ENCODE data around the gene C2CD3. TPM values are rescaled to one million over a fixed set of nuclear protein-coding genes. Genes with fewer than 3 reads are reported as not detected.

C2CD3 gene
- total RNA-seq, 1 donor from 2014 or later: 12.2 TPM

DNA sequence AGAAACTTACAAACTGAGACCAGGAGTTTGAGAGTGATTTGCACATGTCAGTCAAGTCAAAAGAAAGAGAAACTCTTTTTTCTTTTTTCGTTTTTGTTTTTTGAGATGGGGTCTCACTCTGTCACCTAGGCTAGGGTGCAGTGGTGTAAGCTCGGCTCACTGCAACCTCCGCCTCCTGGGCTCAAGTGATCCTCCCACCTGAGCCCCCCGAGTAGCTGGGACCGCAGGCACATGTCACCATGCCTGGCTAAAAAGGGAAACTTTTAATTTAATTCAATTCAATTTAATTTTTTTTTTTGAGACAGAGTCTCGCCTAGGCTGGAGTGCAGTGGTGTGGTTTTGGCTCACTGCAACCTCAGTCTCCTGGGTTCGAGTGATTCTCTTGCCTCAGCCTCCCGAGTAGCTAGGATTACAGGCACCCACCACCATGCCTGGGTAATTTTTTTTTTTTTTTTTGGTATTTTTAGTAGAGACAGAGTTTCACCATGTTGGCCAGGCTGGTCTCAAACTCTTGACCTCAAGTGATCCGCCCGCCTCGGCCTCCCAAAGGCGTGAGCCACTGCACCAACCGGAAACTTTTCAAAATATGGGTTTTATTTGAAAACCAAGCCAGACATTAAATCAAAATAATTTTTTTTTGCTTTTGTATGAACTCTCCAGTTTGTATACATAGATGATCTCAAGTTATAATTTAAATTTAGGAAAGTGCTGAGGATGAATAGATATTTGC, 171.8 kb downstream of the C2CD3 start:
- H3K27me3 ChIP-seq (ENCODE audit: control insufficient read depth, insufficient read depth, low read length): no peaks in the 10 kb centered on the region
- no peaks in the 10 kb centered on the region for H3K36me3 ChIP-seq (ENCODE audit: control insufficient read depth, insufficient read depth, low read length)
- H3K4me3 ChIP-seq (ENCODE audit: low read depth, low read length): no peak overlapping the region
- no peak for DNase-seq (ENCODE audit: low read depth)
- TF ChIP-seq, protein P1, sequence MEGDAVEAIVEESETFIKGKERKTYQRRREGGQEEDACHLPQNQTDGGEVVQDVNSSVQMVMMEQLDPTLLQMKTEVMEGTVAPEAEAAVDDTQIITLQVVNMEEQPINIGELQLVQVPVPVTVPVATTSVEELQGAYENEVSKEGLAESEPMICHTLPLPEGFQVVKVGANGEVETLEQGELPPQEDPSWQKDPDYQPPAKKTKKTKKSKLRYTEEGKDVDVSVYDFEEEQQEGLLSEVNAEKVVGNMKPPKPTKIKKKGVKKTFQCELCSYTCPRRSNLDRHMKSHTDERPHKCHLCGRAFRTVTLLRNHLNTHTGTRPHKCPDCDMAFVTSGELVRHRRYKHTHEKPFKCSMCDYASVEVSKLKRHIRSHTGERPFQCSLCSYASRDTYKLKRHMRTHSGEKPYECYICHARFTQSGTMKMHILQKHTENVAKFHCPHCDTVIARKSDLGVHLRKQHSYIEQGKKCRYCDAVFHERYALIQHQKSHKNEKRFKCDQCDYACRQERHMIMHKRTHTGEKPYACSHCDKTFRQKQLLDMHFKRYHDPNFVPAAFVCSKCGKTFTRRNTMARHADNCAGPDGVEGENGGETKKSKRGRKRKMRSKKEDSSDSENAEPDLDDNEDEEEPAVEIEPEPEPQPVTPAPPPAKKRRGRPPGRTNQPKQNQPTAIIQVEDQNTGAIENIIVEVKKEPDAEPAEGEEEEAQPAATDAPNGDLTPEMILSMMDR (IDR thresholded peaks at IDR 0.05; ENCODE audit: insufficient read depth, low read length, poor library complexity, severe bottlenecking): no peak

DNA sequence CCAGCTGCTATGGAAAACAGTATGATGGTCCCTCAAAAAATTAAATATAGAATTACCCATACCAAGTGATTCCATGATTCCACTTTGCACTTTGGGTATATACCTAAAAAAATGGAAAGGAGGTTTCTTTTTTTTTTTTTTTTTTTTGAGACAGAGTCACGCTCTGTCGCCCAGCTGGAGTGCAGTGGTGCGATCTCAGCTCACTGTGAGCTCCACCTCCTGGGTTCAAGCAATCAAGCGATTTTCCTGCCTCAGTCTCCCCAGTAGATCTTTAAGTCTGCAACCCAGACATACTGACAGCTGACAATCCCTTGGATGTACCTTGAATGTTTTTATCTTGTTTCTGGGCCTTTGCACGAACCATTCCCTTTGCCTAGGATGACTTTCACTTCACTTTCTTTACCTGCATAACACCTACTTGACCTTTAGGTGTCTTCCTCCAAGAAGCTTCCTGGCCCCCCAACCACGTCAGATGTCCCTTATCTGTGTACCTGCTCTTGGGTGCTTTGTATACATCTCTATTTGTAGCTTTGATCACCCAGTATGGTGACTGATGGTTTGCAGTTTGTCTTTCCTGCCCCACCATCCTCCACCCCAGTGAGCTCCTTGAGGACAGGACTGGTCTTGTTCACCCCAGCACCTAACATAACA, 173.6 kb downstream of the C2CD3 start:
- TF ChIP-seq, protein P1 (IDR thresholded peaks at IDR 0.05; ENCODE audit: insufficient read depth, low read length, poor library complexity, severe bottlenecking): no peak
- Histone ChIP-seq H3K36me3 (ENCODE audit: control insufficient read depth, insufficient read depth, low read length) (no peaks in the 10 kb centered on the region), H3K4me3 (ENCODE audit: low read depth, low read length) (no peak overlapping the region), H3K27me3 (ENCODE audit: control insufficient read depth, insufficient read depth, low read length) (no peaks in the 10 kb centered on the region)
- no peak for DNase-seq (ENCODE audit: low read depth)

DNA sequence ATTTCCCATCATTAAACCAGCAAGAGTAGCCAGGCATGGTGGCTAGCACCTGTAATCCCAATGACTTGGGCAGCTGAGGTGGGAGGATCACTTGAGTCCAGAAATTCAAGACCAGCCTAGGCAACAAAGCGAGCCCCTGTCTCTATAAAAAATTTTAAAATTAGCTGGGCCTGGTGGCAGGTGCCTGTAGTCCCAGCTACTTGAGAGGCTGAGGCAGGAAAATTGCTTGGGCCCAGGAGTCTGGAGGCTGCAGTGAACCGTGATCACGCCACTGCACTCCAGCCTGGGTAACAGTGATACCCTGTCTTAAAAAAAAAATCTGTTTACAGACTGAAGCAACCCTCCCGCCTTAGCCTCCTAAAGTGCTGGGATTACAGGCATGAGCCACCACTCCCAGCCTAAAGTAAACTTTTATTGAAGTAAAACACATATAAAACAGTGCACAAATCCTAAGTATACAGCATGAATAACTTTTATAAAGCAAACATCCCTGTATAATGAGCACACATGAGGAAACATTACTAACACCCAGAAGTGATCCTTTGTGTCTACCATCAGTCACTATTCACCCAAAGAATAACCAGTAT, 174.5 kb downstream of the C2CD3 start:
- no peak for DNase-seq (ENCODE audit: low read depth)
- Histone ChIP-seq H3K36me3 (ENCODE audit: control insufficient read depth, insufficient read depth, low read length) (no peaks in the 10 kb centered on the region), H3K27me3 (ENCODE audit: control insufficient read depth, insufficient read depth, low read length) (no peaks in the 10 kb centered on the region), H3K4me3 (ENCODE audit: low read depth, low read length) (no peak overlapping the region)
- TF ChIP-seq, protein P1 (IDR thresholded peaks at IDR 0.05; ENCODE audit: insufficient read depth, low read length, poor library complexity, severe bottlenecking): no peak

DNA sequence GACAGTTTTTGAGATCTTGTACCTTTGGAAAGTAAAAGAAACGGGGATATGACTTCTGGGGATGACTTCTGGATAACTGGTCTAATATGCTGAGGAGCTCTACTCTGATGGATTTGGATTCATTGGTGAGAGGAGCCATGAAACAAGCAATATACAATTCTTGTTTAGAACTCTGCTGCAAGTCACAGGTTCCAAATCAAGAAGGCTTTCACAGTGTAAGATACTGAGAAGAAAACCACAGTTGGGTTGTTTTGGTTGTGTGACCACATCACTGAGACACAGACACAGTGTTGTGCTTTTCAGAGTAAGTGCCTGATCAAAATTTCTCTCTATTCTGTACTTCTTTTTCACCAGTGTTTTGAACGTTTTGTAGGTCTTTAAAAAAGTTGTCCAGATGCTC, 175.1 kb downstream of the C2CD3 start:
- no peaks in the 10 kb centered on the region for H3K27me3 ChIP-seq (ENCODE audit: control insufficient read depth, insufficient read depth, low read length)
- TF ChIP-seq, protein P1 (IDR thresholded peaks at IDR 0.05; ENCODE audit: insufficient read depth, low read length, poor library complexity, severe bottlenecking): no peak
- no peak for DNase-seq (ENCODE audit: low read depth)
- no peaks in the 10 kb centered on the region for H3K36me3 ChIP-seq (ENCODE audit: control insufficient read depth, insufficient read depth, low read length)
- no peak overlapping the region for H3K4me3 ChIP-seq (ENCODE audit: low read depth, low read length)

DNA sequence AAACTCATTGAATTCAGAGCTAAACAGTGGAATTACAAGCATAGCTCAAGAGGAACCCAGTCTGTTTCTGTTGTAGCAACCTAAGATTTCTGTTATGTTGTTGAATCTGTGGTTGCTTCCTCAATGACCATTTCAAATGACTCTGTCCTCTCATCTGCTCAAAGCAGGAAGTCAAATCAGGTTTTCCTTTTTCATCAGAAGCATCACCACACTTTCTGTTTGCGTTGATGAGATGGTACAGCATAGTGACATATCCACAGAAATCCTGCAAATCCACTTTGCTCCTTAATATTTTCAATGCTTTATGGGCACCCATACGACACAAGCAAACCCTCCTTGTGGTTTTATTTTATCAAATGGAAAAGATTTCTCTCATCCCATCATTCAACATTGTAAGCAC, 175.6 kb downstream of the C2CD3 start:
- Histone ChIP-seq H3K4me3 (ENCODE audit: low read depth, low read length) (no peak overlapping the region), H3K36me3 (ENCODE audit: control insufficient read depth, insufficient read depth, low read length) (no peaks in the 10 kb centered on the region), H3K27me3 (ENCODE audit: control insufficient read depth, insufficient read depth, low read length) (no peaks in the 10 kb centered on the region)
- DNase-seq (ENCODE audit: low read depth): no peak
- TF ChIP-seq, protein P1 (IDR thresholded peaks at IDR 0.05; ENCODE audit: insufficient read depth, low read length, poor library complexity, severe bottlenecking): no peak
